Measurements from ENCODE around the gene ATP8B3.
A peak's percentile ranks its signal among the peaks of the same experiment; 100 is the strongest.

ATP8B3 gene

DNA sequence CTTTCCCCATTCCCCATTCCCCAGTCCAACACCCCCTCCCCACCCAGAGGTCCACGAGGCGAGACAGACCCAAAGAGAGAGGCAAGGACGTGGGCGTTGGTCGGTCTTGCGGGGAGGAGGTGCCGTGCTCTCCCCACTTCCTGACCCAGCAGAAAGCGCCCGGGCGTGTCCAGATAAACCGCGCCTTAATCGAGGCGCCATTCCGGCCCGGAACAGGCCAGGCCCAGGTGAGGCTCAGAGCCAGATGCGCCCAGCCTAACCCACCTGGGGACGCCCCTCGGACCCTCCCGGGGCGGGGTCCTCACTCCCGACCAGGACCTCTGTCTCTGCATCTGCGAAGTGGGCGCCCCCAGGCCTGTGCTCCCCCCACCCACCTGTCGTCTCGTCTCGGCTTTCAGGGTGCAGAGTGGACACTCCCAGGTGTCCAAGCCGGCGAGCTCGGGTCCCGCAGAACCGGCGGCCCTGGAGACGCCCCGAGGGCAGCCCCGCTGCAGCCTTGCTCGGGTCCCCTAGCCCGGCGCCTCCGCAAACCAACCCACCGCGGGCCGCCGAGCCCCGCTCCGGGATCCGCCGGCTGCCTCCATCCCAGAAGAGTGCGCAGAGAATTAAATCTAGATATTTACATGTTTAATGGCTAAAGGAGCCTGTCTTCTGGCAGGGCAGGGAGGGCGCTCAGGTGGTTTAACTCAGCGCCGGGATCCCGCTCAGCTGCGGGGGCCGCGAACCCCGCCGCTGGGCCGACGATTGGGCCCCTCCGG, 63.8 kb downstream of the ATP8B3 start (continued):
- TF ChIP-seq SALL2 (tag by site-specific recombination; IDR thresholded peaks at IDR 0.05; ENCODE audit: borderline replicate concordance) (no peak), MZF1 (tag by site-specific recombination; IDR thresholded peaks at IDR 0.05; ENCODE audit: borderline replicate concordance) (peak; percentile 30; the same call in 1 of the 2 replicates), ZSCAN30 (tag by site-specific recombination; IDR thresholded peaks at IDR 0.05) (no peak), BCL11A (tag by site-specific recombination; IDR thresholded peaks at IDR 0.05; ENCODE audit: low read depth) (no peak), ZNF768 (tag by site-specific recombination; IDR thresholded peaks at IDR 0.05) (no peak), ZNF623 (tag by site-specific recombination; IDR thresholded peaks at IDR 0.05) (no peak), ZNF366 (tag by site-specific recombination; conservative IDR thresholded peaks at IDR 0.05) (no peak), YY1 (tag by site-specific recombination; IDR thresholded peaks at IDR 0.05) (no peak), PRDM1 (tag by site-specific recombination; IDR thresholded peaks at IDR 0.05) (0 out of 2 replicates have a peak, but pooled peaks have one; percentile 4), ZNF426 (tag by site-specific recombination; IDR thresholded peaks at IDR 0.05) (no peak)
- TF ChIP-seq, protein P1, sequence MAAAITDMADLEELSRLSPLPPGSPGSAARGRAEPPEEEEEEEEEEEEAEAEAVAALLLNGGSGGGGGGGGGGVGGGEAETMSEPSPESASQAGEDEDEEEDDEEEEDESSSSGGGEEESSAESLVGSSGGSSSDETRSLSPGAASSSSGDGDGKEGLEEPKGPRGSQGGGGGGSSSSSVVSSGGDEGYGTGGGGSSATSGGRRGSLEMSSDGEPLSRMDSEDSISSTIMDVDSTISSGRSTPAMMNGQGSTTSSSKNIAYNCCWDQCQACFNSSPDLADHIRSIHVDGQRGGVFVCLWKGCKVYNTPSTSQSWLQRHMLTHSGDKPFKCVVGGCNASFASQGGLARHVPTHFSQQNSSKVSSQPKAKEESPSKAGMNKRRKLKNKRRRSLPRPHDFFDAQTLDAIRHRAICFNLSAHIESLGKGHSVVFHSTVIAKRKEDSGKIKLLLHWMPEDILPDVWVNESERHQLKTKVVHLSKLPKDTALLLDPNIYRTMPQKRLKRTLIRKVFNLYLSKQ (tag by site-specific recombination; IDR thresholded peaks at IDR 0.05; ENCODE audit: borderline replicate concordance): no peak
- TF ChIP-seq, protein P2, sequence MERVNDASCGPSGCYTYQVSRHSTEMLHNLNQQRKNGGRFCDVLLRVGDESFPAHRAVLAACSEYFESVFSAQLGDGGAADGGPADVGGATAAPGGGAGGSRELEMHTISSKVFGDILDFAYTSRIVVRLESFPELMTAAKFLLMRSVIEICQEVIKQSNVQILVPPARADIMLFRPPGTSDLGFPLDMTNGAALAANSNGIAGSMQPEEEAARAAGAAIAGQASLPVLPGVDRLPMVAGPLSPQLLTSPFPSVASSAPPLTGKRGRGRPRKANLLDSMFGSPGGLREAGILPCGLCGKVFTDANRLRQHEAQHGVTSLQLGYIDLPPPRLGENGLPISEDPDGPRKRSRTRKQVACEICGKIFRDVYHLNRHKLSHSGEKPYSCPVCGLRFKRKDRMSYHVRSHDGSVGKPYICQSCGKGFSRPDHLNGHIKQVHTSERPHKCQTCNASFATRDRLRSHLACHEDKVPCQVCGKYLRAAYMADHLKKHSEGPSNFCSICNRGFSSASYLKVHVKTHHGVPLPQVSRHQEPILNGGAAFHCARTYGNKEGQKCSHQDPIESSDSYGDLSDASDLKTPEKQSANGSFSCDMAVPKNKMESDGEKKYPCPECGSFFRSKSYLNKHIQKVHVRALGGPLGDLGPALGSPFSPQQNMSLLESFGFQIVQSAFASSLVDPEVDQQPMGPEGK (tag by site-specific recombination; IDR thresholded peaks at IDR 0.05): peak; percentile 5; the same call in 1 of the 2 replicates
- TF ChIP-seq, protein P3, sequence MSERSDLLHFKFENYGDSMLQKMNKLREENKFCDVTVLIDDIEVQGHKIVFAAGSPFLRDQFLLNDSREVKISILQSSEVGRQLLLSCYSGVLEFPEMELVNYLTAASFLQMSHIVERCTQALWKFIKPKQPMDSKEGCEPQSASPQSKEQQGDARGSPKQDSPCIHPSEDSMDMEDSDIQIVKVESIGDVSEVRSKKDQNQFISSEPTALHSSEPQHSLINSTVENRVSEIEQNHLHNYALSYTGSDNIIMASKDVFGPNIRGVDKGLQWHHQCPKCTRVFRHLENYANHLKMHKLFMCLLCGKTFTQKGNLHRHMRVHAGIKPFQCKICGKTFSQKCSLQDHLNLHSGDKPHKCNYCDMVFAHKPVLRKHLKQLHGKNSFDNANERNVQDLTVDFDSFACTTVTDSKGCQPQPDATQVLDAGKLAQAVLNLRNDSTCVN (tag by site-specific recombination; optimal IDR thresholded peaks at IDR 0.05): peak; percentile 20

DNA sequence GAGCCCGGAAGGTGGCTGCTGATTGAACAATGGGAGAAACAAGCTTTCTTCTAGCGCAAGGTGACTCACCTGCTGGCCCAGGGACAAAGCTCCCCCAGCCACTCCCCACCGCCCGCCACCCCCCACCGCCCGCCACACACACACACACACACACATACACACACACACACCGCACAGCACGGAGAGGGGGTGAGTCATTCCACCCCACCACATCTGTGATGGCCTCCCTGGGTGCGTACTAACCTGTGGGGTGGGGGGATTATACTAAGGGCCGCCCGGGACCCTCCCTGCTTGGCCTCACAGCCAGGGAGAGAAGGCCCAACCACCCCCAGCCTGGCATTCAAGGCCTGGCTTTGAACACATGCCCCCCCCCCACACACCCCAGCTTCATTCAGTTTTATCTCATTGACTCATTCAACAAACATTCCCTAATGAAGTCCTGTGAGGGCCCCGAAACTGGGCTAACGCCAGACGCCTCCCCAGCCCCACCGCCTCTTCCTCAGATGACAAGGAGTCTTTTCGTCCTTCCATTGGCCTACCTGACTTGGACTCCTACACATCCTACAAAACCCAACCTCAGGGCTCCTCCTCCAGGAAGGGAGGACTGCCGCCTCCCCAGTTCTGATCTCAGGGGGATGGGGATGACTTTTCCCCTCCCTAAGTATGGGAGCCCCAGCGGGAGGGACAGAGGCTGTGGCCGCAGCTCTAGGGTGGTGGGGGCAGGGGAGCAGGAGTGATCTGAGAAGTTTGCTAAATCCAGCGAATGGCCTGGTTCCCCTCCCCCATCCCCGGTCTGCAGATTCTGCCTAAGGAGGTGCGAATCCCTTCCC, 64.6 kb downstream of the ATP8B3 start:
- Histone ChIP-seq H3K27ac (ENCODE audit: extremely low read depth, low read depth, low read length) (peak overlapping the region; percentile 28; the same call in 1 of the 2 replicates), H3K4me1 (ENCODE audit: control insufficient read depth, insufficient read depth, low read length) (peaks cover 12% of the 10 kb centered on the region; the same call in 1 of the 2 replicates), H3K4me3 (ENCODE audit: low read depth, low read length) (no peak overlapping the region), H3K36me3 (ENCODE audit: control insufficient read depth in 2 of 2, insufficient read depth in 1 of 2, low read length in 2 of 2) (no peaks in the 10 kb centered on the region), H3K9me3 (ENCODE audit: control insufficient read depth, insufficient read depth, low read depth, low read length) (no peaks in the 10 kb centered on the region)
- CTCF ChIA-PET: interaction anchor here (0.6 to 1.4 kb wide), 4 partner anchors 20 to 72 kb away, joined by 3 to 5 read pairs (median 3); no protein-coding TSS in a partner anchor
- POLR2A ChIA-PET: interaction anchor here (0.6 to 1.9 kb wide), 9 partner anchors 8 to 478 kb away, joined by 3 to 8 read pairs (median 4); partner anchors contain the start of gene CIRBP
- TF ChIP-seq BCL11A (tag by site-specific recombination; IDR thresholded peaks at IDR 0.05; ENCODE audit: low read depth): peak; percentile 67; the same call in 1 of the 2 replicates
- TF ChIP-seq, protein P4, sequence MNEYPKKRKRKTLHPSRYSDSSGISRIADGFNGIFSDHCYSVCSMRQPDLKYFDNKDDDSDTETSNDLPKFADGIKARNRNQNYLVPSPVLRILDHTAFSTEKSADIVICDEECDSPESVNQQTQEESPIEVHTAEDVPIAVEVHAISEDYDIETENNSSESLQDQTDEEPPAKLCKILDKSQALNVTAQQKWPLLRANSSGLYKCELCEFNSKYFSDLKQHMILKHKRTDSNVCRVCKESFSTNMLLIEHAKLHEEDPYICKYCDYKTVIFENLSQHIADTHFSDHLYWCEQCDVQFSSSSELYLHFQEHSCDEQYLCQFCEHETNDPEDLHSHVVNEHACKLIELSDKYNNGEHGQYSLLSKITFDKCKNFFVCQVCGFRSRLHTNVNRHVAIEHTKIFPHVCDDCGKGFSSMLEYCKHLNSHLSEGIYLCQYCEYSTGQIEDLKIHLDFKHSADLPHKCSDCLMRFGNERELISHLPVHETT (tag by site-specific recombination; IDR thresholded peaks at IDR 0.05): peak; percentile 43
- TF ChIP-seq, protein P5, sequence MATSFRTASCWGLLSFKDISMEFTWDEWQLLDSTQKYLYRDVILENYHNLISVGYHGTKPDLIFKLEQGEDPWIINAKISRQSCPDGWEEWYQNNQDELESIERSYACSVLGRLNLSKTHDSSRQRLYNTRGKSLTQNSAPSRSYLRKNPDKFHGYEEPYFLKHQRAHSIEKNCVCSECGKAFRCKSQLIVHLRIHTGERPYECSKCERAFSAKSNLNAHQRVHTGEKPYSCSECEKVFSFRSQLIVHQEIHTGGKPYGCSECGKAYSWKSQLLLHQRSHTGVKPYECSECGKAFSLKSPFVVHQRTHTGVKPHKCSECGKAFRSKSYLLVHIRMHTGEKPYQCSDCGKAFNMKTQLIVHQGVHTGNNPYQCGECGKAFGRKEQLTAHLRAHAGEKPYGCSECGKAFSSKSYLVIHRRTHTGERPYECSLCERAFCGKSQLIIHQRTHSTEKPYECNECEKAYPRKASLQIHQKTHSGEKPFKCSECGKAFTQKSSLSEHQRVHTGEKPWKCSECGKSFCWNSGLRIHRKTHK (tag by site-specific recombination; IDR thresholded peaks at IDR 0.05): no peak
- no peak for TF ChIP-seq ZNF707 (tag by site-specific recombination; IDR thresholded peaks at IDR 0.05)
- no peak for TF ChIP-seq KLF10 (tag by site-specific recombination; IDR thresholded peaks at IDR 0.05)
- TF ChIP-seq ZNF37A (tag by site-specific recombination; IDR thresholded peaks at IDR 0.05): no peak
- TF ChIP-seq ZNF596 (tag by site-specific recombination; IDR thresholded peaks at IDR 0.05): no peak
- TF ChIP-seq, protein P6, sequence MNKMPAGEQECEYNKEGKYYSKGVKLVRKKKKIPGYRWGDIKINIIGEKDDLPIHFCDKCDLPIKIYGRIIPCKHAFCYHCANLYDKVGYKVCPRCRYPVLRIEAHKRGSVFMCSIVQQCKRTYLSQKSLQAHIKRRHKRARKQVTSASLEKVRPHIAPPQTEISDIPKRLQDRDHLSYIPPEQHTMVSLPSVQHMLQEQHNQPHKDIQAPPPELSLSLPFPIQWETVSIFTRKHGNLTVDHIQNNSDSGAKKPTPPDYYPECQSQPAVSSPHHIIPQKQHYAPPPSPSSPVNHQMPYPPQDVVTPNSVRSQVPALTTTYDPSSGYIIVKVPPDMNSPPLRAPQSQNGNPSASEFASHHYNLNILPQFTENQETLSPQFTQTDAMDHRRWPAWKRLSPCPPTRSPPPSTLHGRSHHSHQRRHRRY (tag by site-specific recombination; IDR thresholded peaks at IDR 0.05): no peak
- TF ChIP-seq GLIS2 (tag by site-specific recombination; IDR thresholded peaks at IDR 0.05): peak; percentile 66
- no peak for TF ChIP-seq ZNF626 (tag by site-specific recombination; IDR thresholded peaks at IDR 0.05)
- TF ChIP-seq ZNF664 (tag by site-specific recombination; IDR thresholded peaks at IDR 0.05): no peak
- TF ChIP-seq ZFP3 (tag by site-specific recombination; IDR thresholded peaks at IDR 0.05; ENCODE audit: low read depth): peak; percentile 100
- peak; percentile 61; the same call in 1 of the 2 replicates for TF ChIP-seq ZNF335 (tag by site-specific recombination; conservative IDR thresholded peaks at IDR 0.05)

All from HEK293 (cell line).